ENCODE measurements around the gene TSPO2. TPM values are rescaled to one million over a fixed set of nuclear protein-coding genes. Genes with fewer than 3 reads are reported as not detected.

TSPO2 gene
- total RNA-seq, 4 donors from 2014 or later, result not detected

- no peak for TF ChIP-seq CTCF (IDR thresholded peaks at IDR 0.05; ENCODE audit: low read depth)
These were observed 2.9 kb upstream of the TSPO2 start, which contains the start of gene UNC5CL for GRCh38 chr6:41039060-41039998. Gene UNC5CL (minus strand): TSS chr6:41039221. CDS start chr6:41035074, 4,147 bp downstream.

DNA sequence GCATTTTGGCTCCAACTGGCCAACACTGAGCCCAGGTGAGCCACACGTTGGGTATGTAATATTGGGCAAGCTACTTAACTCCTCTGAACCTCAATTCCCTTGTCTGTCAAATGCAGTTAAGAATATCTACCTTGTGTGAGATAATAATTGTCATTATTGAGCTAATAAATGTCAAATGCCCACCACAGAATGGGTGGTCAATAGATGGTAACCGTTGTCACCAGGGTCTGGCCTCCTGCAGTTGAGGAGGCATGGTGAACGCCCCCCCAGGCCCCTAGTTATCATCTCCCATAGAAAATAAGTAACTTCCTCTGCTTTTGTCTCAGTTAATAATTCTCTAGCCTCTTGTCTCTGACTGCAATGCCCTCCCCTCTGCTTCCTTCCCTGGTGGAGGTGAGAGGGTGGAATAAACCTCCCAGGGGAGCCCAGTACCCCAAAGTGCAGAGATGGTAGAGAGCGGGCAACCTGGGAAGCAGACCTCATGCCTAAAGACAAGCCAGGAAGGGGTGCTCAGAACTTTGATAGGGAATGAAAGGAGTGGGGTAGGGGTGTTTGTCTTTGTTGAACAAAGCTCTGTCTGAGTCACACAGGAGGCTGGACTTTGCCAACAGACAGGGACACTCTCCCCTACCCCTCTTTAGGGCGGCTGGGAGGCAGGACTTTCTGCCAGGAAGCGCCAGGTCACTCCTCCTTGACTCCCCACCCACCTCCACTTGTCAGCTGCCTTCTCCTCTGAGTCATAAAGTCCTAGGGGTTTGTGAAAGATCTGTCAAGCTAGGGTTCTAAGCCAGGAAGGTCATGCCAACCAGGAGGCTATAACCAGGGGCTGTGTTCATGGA is 1.9 kb upstream of the TSPO2 start:
- TF ChIP-seq CTCF (IDR thresholded peaks at IDR 0.05; ENCODE audit: low read depth), result no peak

DNA sequence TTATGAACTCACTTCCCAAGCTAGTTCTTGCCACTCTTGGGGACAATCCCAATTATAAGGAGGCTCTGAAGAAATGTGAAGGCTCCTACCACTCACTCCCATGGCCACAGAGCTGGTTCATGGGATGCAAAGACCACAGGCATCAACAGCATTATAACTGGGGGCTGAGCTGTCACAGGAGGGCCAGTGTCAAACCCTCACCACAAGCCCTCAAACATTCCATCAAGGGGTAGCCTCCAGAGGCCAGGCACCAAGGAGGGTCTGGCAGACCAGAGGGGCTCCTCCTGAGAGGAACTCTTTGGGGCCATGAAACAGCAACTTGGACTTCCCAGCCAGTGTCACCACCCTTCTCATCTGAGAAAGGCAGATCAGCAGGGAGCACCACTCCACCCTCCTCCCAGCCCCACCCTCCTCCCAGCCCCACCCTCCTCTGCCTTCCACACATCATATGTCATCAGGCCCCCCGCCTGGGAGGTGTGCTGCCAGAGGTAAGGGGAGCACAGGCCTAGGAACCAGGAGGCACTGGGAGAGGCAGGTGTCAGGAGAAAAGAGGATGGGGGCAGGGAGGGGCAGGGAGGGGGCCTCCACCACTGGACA is 1.2 kb upstream of the TSPO2 start:
- no peak for TF ChIP-seq CTCF (IDR thresholded peaks at IDR 0.05; ENCODE audit: low read depth)

GRCh38 chr6:41043151-41043550 is 884 bp downstream of the TSPO2 start:
- TF ChIP-seq CTCF (IDR thresholded peaks at IDR 0.05; ENCODE audit: low read depth), result no peak

- no peak for TF ChIP-seq CTCF (IDR thresholded peaks at IDR 0.05; ENCODE audit: low read depth)
These were observed 3.4 kb downstream of the TSPO2 start for GRCh38 chr6:41045664-41046063.

DNA sequence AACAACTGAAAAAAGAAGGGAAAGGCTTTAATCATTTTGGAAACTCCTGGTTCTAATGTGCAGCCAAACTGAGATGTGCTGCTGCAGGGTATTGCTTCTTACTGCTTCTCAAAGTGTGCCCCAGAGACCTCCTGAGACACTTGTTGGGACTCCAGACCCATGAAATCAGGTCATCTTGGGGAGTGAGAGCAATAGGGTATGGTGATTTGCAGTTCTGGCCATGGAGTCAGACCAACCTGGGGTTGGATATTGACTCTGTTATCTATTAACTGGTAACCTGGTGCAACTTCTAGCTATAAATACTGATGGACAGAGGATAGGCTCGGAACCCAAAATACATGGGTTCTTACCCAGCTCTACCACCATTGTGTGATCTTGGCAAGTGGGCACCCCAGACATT is 3.8 kb downstream of the TSPO2 start:
- TF ChIP-seq CTCF (IDR thresholded peaks at IDR 0.05; ENCODE audit: low read depth), result no peak

Measured in subcutaneous adipose tissue (tissue), 4 donors.